NOMO-1 treated with dmso at 0.1 percent for 144 hours (cell line): ENCODE results near the gene SPON2.

Experiments
- DNase-seq: peaks from one replicate; lab custom pipeline; 2025; ENCODE audit not compliant: unreplicated experiment; lab: John Stamatoyannopoulos, UW

The SPON2 gene

DNA sequence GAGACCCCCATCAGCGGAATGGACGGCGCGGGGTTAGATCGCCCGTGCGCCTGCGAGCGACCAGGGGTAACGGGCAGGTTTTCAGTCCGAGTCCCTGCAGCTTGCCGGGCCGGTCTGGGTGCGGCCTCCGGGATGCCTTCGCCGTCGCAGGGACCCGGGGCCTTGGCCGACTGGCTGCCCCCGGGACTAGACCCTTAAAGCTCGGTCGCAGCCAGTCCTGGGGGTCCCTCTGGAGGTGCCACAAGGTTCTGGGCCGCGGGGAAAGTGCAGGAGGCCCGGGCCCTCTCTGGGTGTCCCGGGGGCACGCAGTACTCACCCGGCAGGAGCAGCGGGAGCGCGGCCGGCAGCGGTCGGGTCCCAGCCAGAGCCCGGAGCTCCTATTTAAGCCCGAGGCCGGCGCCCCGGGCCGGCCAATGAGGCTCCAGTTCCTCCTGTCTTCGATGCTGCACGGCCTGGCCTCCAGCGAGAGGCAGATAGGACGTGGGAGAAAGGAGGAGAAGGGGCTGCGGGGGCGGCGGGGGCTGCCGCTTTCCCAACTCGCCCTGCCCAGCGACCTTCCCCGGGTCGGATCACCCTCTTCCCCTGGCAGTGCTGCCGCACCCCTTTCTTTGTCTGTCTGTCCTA lies at the start of gene SPON2:
SPON2 (minus strand) TSS at position 356 of the 624 bp plus-strand sequence.
- no peak for DNase-seq

DNA sequence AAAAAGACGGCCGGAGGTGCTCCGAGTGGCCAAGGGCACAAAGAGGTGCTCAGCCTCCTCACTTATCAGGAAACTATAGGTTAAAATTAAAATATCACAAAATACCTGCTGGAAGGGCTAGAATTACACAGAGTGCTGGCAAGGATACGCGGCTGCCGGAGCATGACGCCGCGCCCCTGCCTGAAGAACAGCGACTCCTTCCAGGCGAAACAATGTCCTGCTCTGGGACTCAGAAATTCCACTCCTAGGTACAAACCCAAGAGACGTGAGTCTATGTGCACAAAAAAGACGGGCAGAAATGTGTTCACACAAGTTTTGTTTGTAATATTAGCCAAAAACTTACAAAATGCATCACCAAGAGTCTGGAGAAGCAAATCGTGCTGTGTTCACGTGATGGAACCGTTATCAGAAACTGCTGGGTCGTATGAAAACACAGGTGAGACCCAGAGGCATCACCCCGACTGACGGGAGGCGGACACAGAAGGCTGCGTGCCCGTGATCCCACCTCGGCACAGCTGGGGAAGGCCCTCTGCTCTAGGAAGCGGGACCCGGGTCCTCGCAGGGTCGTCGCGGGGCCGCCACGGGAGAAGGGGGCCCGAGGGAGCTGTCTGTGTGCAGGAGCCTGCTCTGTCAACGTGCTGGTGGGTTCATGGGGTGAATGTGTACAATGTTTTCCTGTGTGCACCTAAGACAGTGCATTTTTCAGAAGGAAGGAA lies 48.9 kb upstream of the SPON2 start:
- DNase-seq = no peak

DNA sequence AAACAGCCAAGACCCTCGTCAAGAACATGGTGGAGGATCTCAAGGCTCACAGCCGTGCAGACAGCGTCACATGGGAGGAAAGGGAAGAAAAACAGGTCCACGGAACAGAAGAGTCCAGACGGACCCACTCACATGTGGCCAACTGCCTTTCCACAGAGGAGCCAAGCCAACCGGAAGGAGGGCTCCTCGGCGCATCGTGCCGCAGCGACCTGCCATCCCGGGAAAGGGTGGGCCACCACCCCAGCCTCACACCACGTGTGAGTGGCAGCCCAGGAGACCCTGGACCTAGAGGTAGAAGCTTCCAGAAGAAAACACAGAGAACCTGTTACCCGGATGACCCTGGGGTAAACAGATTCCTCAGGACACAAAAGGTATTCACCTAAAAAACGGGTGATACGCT lies 48.2 kb upstream of the SPON2 start:
- DNase-seq = no peak

DNA sequence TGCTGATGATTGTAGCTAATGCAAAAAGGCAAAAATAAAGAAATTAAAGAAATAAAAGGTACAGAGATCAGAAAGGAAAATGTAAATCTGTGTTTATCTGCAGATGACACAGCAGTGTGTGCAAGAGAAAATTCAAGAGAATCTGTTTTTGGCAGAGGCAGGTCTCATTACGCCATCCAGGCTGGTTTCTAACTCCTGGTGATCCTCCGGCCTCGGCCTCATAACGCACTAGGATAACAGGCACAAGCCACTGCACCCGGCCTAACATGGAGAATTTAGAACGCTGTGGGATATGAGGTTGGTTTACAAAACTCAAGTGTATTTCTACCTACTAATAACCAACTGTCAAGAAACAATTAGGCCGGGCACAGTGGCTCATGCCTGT lies 47.2 kb upstream of the SPON2 start:
- no peak for DNase-seq

DNA sequence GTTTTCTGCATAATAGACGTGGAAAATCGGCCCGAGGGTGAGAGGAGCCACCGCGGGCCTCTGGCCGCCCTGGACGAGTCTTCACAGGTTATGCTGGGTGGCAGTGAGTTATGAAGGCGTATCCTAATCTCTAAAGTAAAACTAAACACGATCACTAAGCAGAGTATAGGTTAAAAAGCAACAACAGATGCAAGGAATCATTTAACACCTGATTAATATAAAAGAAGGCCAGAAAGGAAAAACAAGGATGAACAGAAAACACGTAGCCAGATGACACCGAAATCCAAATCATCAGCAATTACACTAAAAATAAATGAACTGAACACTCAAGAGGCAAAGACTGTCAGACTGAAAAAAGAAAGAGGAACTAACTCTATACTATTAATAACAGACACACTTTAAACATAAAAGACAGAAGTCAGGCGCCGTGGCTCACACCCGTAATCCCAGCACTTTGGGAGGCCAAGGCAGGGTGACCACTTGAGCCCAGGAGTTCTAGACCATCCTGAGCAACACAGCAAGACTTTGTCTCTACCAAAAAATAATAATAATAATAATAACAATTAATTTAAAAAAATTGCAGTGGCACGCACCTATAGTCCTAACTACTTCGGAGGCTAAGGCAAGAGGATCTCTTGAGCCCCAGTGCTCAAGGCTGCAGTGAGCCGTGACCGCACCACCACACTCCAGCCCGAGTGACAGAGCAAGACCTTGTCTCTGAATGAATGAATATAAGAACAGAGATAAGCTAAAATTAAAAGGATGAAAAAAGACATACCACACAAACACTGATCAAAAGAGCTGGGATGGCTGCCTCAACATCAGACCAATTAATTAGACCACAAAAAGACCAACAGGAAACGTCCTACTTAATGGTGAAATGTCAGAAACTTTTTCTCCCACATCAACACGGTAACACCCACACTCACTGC lies 46.5 kb upstream of the SPON2 start:
- DNase-seq = peak; percentile 51

DNA sequence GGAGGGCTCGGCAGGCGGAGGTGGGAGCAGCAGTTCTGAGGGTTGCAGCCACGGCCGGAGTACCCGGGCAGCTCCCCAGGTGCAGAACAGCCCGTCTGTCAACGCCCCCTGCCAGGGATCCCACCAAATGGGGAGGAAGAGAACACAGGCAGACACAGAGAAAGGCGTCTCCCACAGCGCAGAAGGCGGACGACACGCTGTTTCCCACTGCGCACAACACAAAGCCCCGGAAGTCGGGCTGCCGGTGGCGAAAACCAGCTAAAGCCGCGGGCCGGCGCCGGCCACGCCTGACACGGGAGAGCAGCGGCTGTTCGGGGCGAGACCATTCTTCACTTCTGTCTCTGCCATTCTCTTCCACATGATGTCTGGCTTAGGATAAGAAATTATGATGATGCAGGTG lies 45.0 kb upstream of the SPON2 start:
- DNase-seq = no peak

DNA sequence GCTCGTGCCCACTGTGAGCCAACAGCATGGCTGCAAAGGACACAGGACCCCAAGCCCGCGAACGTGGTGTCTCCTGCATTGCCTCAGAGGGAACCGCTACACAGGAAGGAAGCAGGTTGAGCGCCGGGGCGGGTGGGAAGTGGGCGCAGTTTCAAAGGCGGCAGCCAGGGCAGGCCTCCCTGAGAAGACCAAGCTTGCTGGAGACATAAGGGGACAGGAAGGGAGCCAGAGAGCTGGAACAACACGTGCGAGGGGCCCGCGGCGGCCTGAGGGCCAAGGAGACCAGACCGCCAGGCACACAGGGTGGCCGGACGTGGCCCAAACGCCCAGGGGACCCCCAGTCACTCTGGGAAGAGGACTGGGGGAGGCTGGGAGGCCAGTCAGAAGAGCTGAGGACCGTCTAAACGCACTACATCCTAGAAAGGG lies 44.5 kb upstream of the SPON2 start:
- DNase-seq = peak; percentile 29

DNA sequence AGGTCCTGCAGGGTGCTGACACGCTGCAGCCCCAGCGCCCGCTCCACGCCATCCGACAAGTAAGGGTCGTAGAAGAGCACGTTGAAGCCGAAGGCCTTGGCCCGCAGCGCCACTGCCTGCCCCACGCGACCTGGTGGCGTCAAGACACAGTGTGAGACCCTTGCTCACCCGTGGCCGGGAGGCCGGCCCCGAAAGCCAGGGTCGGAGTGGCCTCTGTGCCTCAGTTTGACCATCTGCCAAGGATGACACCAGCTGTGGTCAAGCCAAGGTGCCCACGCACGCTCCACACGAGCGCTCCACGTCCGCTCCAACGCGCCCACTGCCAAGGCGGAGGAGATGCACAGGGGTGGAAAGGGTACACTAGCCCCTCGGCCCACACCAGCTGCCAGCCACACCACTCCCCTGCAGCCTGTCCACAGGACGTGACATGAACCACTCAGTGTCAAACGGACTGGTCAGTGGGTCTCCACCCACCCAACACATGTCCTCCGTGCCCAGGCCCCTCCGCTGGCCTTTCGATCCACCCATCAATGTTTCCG lies 43.8 kb upstream of the SPON2 start:
- no peak for DNase-seq

DNA sequence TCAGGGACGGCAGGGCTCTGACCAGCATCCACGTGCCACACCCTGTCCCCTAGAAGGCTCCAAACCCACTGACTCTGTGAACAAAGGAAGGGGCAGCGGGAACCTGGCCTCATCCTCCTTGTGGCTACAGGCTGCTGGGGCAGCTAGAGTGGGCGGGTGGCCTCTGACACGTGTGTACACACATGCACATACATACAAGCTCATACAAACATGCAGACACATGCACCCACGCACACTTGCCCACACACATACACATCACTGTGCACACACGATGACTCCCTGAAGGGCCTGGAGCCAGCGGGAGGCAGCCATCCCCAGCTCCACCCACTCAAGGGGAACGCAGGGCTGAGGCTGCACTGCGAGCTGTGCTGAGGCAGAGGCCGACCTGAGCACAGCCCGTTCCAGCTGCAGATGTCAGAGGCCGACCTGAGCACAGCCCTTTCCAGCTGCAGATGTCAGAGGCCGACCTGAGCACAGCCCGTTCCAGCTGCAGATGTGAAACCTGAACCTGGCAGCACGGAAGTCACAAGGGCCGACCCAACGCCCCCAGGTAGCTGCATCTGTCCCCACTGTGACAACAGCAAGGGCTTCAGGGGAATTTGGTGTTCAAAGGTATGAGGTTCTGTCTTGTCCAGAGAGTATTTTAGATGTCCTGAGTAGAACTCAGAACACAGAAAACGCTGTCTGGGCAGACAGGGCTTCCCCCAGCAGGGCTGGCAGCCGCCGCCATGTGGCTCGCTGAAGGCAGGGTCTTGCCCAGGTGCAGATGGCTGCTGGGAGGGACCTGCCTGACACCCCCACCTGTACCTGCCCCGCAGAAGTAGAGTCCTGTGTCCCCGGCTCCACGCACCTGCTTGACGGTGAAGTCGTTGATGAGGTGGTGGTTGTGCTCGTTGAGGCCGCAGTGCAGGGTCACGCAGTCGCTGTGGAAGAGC lies 43.0 kb upstream of the SPON2 start:
- no peak for DNase-seq

DNA sequence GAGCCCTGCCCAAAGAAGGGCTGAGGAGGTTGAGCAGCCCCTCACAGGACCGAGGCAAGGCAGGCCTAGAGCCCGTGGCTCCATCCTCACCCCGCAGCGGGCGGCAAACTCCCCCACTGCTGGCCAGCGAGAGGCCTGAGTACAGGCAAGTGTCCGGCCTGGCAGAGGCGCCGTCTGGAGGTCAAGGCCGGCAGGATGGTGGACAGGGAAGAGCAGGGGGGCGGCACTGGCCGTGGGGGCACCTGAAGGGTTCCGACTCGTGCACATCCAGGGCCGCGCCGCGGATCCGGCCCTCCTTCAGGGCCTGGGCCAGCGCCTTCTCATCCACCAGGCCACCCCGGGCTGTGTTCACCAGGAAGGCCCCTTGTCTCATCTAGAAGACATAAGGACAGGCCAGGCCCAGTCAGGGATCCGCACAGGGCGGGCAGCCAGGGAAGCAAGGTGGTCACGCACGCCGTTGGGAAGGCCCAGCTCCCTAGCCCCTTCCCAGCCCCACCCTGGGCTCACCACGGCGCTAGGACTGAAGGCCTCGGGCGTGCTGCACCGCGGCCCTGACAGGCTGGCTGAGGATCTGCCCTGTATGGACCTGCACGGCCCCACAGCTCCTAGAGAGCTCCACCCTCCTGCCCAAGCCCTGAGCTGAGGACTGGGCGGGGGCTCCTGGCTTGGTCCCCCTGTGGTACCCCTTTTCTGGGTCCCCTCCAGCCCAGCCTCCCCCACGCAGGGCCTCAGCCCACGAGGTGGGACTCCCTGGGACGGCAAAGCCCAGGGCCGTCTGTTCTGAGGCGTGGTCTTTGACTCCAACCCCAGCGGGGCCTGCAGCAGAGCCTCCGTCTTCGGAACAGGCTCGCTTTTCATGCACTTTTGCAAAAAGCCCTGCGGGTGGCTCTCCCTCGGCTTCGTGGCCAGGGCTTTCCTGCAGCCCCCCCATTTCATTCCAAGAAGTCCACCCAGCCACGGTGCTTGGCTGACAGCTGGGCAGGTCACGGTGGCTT lies 42.0 kb upstream of the SPON2 start:
- no peak for DNase-seq

DNA sequence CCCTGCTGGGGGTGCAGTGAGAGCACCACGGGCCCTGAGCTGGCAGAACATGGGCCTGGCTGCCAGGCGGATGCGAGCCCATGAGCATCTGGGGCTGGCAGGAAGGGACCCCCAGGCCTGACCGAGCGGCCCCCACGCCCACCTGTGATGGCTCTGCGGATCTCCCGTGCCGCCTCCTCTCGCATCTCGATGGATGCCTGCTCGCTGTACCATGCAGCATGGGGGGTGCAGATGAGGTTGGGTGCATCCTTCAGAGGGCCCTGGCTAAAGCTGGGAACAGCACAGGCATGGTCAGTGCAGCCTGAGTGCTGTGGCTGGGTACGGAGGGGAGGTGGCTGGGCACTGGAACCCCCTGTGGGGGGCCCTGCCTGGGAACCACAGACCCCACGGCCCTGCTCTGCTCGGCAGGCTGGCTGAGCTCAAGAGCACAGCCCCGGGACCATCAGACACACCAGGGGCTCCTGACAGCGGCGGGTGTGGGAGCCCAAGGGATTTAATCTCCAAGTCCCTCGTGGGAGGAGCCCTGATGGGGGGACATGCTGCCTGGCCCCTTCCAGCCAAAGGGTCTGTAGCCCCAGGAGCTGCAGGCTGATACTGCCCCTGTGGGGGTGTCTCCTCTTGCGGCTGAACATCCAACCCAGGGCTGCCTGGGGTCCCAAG lies 41.1 kb upstream of the SPON2 start:
- no peak for DNase-seq

DNA sequence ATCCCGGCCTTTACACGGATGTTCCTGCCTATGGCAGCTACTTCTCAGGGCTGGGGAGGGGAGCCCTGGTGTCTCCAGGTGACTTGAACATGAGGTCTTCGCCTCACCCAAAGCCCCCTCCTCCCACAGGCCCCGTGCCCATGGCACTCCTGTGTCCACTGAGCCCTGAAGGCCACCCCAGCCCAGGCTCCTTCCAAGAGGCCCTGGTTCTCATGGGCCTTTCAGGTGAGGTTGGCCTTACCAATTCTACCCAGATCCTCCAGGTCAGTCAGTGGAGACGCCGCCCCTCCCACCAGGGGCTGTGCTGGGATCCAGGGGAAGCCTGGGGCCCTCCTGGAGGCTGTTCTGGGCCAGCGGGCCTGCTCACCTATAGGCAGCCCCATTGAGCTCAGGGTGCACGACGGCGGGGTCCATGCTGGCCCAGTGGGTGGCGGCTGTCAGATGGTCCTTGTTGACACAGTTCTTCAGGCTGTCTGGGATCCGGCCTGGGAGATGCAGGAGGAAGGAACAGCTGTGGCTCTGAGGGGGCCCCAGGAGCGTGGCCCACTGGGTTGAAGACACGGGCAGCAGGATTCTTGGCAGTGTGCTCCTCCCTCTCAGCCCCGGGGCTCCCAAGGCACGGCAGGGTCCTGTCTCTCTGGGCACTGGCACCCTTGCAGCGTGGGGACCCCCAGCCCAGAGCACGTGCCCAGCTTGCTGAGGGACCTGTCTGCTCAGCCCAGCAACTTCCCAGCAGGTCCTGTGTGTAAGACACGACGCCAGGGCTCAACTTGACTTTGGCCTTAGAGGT lies 40.4 kb upstream of the SPON2 start:
- DNase-seq = no peak

DNA sequence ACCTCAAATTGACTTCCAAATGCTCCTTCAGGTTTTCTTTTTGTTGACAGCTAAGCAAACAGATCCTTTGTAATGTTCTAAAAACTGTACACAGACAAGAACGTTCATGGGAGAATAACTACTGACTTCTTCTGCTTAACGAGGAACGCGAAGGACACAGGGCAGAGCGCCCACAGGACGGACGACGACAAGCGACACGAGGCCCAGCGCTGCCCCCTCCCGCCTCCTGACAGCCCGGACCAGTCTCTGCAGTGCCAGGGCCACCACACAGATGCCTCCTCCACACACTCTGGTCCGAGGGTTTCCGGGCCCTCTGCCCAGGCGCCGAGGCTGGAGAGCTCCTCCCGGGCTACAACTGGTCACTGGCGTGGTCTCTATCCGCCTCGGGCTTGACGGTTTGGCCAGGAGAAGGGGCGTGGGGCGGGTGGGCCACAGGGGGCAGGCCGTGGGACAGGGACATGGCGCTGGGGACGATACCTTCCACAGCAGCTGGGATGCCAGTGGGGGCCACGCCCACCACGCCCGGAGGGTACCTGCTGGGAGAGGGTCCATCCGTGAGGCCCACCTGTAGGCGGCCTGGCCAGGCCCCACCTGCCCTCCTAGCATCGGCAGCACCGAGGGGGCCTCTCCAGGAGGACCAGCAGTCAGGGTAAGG lies 39.6 kb upstream of the SPON2 start:
- DNase-seq = no peak

DNA sequence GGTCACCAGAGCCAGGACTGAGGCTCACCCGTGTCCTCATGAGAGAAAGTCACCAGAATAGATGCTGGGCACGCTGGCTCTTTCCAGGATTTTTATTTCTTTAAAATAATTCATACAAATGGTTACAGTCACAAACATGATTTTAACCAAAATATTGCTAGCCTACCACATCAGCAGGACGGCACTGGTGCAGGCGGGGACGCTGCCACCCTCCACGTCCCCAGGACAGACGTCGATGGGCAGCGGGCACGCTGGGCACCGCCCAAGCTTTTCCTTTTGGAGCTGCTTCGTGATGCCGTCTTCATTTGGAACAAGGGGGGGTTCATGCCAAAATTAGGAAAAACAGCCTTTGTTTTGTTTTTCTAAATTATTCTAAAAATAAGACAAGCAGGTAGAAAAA lies 39.0 kb upstream of the SPON2 start:
- no peak for DNase-seq

DNA sequence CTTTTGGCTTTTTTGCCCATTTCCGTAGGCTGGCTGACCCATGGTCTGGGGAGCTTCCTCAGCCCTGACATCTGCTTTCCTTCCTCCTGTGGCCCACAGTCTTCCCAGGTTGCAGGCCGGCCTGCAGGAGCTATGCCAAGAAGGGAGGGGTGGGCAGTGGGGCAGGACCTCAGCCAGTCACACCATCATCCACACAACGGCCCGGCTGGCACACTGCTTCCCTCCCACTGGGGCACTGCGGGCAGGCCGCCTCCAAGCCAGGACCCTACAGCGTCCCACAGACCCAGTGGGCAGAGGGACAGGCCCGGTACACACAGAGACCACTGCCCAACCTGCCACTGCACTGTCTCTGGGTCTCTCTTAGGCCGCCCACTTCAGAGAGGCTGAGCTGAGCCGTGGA lies 38.6 kb upstream of the SPON2 start:
- no peak for DNase-seq

DNA sequence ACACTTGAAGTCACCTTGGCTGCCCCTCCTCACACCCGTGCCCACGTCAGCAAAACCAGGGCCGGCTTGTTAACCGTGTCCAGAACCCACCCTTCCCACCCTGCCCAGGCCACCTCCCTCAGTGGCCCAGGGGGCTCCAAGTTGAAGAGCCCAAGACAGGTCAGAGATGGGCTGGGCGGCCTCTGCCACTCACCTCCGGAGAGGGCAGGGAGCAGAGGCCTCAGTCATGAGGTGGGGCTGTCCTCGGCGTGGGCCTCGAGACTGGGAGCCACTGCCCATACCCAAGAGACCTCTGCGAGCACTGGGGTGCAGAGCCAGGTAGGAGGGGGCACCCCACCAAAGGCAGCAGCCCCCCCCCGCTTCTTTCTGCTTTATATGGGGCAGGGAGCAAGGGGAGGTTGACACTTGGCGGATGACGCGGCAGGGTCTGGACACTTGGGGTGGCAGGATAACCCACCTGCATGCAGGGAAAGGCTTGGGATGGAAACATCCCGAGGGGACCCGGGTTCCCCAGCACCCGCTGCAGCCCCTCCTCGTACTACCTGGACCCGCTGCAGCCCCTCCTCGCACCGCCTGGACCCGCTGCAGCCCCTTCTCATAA lies 38.0 kb upstream of the SPON2 start:
- no peak for DNase-seq

DNA sequence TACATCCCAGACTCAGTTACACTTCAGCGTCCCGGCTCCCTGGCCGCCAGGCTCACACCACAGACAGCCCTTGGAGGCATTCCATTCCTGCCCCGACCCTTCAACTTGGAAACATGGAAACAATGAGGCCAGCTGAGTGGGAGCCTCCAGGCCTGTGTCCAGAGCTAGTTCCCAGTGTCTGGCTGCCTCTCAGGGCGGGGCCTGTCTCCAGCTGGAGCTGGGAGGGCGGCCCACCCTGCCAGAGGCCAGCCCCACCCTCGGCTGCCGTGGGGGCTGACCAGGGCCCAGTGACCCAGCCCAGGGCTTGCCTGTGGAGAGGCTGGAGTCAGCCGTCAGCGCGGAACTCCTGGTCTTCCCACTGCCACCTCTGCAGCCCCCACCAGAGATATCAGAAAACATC lies 37.4 kb upstream of the SPON2 start:
- DNase-seq = no peak
